Measurements from ENCODE around the gene AZGP1.
A peak's percentile ranks its signal among the peaks of the same experiment; 100 is the strongest.
"Not testable (repeated sequence)": the region's sequence is repeated elsewhere in the genome, so short reads cannot be mapped to it uniquely, and the experiment has no call there.

Gene AZGP1

DNA sequence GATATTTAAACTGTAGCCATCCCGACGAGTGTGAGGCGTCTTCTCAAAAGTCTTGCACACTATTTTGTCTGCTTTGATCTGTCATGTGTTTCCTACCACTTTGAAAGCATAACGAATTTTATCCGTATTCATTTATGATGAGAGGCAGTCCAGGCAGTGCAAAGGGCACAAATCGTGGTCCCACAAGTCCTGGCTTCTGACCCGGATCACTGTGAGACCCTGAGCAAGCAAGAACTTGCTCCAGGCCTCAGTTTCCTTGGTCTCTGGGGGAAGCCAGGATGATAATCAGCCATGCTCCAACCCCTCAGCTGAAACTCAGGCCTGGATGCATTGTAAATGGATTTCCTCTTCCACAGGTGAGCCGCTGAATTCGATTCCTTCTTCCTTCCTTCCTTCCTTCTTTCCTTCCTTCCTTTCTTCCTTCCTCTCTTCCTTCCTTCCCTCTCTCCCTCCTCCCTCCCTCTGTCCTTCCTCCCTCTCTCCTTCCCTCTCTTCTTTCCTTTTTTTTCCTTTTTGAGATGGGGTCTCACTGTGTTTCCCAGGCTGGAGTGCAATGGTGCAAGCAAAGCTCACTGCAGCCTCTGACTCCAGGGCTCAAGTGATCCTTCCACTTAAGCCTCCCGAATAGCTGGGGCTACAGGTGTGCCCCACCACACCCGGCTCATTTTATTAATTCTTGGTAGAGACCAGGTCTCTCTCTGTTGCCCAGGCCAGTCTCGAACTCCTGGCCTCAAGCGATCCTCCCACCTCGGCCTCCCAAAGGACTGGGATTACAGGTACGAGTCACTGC, 21.1 kb upstream of the AZGP1 start:
- DNase-seq: peak in 1 of 2 donors; percentile 10

DNA sequence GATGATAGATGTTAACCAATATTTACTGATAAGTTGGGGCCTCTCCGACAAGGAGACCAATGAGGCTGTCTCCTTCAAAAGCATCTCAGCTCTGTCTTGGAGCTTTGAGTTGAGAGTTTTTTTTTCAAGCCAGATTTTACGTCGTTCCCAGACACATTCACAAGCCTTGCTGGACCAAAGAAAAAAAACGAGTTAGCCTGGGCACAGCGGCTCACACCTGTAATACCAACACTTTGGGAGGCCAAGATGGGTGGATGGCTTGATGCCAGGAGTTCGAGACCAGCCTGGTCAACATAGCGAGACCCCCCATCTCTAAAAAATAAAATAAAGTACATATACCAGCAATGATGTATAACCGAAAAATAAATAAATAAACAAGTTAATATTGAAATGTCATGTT, 19.0 kb upstream of the AZGP1 start:
- DNase-seq: no peak

DNA sequence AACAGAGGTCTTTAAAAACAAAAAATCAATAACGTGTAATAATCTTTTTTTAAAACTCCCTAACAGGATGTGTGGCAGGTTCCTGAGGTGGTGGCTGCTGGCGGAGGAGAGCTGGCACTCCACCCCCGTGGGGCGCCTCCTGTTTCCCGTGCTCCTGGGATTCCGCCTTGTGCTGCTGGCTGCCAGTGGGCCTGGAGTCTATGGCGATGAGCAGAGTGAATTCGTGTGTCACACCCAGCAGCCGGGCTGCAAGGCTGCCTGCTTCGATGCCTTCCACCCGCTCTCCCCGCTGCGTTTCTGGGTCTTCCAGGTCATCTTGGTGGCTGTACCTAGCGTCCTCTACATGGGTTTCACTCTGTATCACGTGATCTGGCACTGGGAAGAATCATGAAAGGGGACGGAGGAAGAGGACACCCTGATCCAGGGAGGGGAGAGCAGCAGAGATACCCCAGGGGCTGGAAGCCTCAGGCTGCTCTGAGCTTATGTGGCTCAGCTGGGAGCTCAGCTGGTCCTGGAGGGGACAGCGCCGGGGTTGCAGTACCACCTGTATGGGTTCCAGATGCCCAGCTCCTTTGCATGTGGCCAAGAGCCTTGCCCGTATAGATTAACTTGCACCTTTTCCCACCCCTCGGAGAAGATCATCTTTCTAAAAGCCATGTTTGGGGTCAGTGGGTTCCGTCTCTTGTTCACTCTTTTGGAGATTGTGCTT, 16.7 kb upstream of the AZGP1 start:
- DNase-seq: no peak

DNA sequence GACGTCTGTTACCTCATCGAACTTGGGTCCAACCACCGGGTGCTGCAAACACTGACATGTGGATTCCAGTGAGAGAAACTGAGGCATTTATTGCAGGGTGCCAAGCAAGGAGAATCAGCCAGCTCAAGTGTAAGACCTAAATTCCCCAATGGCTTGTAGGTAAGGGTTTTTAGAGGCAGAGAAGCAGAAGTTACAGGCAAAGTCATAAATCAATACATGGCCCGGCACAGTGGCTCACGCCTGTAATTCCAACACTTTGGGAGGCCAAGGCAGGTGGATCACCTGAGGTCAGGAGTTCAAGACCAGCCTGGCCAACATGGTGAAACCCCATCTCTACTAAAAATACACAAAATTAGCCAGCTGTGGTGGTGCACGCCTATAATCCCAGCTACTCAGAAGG, 15.7 kb upstream of the AZGP1 start:
- not testable (repeated sequence) for DNase-seq

DNA sequence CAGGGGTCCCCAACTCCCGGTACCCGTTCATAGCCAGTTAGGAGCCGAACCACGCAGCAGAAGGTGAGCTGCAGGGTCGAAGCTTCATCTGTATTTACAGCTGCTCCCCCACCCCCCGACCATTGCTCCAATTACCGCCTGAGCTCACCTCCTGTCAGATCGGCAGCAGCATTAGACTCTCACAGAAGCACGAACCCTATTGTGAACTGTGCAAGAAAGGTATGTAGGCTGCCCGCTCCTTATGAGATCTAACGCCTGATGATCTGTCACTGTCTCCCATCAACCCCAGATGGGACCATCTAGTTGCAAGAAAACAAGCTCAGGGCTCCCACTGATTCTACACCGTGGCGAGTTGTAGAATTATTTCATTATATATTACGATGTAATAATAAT, 14.6 kb upstream of the AZGP1 start:
- no peak for DNase-seq

DNA sequence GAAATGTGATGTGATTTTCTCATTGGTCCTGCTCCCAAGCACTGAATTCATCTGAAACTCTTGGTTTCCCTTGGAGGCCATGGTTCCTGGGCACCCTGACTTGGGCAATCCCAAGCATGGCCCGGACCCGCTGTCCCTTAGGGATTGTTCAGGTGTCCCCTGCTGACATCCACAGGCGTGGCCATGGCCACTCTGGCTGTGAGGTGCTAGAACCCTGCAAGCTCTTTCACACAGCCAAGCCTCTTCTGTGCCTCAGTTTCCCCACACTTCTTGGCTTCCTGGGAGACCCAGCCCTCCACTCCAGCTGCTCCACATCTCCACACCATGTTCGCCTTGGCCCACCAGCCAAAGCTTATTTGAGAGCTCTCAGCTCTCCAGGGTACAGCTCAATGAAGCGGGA, 12.0 kb upstream of the AZGP1 start:
- DNase-seq: no peak

DNA sequence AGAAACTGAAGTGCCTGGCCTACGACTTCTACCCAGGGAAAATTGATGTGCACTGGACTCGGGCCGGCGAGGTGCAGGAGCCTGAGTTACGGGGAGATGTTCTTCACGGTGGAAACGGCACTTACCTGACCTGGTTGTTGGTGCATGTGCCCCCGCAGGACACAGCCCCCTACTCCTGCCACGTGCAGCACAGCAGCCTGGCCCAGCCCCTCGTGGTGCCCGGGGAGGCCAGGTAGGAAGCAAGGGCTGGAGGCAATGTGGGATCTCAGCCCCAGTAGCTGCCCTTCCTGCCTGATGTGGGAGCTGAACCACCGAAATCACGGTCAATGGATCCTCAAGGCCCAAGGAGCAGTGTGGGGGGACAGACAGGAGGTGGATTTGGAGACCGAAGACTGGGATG, 11.5 kb upstream of the AZGP1 start:
- DNase-seq: not testable (repeated sequence)

DNA sequence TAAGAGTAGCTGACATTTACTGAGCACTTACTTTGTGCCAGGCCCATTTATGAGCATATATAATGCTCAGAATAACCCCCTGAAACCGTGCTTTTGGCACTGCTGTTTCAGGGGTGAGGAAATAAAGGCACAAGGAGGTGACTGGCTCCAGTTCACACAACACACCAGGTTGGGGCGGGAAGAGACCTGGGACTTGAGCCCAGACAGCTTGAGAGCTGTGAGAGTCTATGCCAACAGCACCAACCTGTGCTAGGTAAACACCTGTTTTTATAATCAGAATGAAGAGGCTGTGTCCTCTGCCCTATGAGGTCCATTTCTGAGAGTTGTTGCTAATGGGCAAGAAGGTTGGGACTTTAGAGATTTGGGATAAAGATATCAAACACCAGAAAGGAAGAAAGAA, 8.8 kb upstream of the AZGP1 start:
- DNase-seq: no peak

DNA sequence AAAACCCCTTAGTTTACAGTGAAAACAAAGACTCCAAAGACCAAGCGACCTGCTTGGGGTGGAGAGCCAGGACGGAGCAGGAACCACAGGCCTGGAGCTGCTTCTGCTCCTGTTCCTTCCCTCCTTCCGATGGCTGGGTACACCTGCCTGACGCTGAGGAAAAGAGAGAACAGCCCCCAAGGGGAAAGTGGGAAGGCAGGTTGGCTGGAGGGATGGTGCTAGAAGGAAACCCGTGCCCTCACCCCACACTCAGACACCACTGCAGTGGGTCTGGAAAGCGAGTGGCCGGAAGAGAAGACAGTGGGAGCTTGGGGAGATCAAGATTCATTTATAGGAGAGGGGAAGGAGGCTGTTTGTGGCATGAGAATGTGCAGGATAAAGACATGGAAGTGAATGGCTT, 5.2 kb upstream of the AZGP1 start:
- not testable (repeated sequence) for DNase-seq

DNA sequence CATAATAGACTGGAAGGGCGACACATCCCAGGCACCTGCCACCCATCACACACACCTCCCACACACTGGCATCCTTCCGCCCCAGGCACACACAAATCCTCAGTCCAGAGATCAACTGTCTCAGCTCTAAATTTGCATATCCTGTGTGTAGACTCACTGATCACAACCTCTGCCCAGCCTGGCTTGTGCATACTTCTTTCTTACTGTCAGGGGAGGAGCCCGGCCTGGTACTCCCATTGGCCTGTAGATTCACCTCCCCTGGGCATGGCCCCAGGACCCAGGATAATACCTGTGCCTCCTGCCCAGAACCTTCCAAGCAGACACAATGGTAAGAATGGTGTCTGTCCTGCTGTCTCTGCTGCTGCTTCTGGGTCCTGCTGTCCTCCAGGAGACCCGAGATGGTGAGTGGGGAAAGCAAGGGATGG, 4.6 kb upstream of the AZGP1 start:
- not testable (repeated sequence) for DNase-seq

DNA sequence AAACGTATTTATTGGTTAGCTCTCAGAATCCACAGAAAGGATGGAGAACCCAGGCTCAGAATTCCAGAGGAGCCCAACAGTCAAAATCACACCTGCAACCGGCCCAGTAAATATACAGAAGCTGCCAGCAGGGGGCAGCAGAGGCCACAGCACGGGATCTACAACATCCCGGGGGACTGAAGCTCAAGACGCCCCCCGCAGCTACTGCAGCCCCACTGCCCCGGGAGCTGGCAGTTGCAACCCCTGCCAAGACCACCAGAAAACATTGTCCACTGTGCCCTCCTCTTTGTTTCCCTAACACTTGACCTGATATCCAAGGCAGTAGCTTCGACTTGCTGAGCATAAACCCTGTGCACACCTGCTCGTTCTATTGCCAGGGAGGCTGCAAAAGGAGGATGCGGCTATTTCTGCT, 4.0 kb upstream of the AZGP1 start:
- peak; percentile 54 to 58 for DNase-seq

DNA sequence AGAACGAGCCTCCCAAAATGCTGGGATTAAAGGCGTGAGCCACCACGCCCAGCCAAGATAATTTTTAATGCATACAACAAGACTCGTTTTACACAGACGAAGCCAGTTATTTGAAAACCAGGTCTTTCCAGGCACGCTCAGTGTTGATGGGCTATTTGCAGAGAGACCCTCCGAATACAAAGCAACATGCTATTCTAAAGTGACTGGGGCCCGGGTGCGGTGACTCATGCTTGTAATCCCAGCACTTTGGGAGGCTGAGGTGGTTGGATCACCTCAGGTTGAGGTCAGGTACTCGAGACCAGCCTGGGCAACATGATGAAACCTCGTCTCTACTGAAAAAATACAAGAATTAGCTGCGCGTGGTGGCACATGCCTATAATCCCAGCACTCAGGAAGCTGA, 795 bp upstream of the AZGP1 start:
- no peak for DNase-seq

DNA sequence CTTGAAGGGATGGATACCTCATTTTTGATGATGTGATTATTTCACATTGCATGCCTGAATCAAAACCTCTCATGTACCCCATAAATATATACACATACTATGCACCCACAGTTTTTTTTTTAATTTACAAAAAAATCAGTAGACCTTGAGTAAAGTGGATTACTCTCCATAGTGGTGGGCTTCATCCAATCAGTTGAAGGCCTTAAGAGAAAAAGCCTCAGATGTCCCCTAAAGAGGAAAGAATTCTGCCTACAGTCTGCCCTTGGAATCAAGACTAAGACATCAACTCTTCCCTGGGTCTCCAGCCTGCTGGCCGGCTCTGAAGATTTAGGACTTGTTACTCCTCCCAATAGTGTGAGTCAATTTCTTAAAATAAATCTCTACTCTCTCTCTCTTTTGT, 1.1 kb downstream of the AZGP1 start:
- DNase-seq: no peak

DNA sequence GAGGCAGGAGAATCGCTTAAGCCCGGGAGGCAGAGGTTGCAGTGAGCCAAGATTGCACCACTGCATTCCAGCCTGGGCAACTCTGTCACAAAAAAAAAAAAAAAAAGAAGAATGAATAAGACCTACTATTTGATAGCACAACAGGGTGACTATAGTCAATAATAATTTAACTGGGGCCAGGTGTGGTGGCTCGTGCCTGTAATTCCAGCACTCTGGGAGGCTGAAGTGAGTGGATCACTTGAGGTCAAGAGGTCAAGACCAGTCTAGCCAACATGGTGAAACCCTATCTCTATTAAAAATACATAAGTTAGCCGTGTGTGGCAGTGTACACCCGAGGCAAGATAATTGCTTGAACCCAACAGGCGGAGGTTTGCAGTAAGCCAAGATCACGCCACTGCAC, 2.0 kb downstream of the AZGP1 start:
- not testable (repeated sequence) for DNase-seq

DNA sequence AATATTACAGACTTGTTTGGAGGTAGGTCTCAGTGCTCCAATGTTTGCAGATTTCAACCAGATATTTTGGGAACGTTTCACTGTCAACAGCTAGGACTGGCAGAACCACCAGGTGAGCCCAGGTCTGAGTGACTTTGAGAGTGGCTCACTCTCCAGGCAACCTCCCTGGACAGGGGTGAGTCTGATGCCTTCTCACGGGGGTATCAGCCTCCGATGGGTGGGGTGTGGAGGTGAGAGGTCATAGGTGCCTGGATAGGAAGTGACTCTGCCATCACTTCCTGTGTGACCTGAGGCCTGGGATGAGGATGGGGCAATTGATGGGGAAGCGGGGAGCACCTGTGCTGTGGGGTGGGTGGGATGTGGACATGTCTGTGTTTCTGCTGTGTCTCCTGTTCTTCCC, 4.6 kb downstream of the AZGP1 start:
- no peak for DNase-seq

DNA sequence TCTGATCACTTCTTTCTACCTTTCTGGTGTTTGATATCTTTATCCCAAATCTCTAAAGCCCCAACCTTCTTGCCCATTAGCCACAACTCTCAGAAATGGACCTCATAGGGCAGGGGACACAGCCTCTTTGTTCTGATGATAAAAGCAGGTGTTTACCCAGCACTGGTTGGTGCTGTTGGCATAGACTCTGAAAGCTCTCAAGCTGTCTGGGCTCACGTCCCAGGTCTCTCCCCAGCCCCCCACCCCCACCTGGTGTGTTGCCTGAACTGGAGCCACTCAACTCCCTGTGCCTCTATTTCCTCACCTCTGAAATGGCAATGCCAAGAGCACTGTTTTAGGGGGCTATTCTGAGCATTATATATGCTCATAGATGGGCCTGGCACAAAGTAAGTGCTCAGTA, 6.0 kb downstream of the AZGP1 start:
- not testable (repeated sequence) for DNase-seq

DNA sequence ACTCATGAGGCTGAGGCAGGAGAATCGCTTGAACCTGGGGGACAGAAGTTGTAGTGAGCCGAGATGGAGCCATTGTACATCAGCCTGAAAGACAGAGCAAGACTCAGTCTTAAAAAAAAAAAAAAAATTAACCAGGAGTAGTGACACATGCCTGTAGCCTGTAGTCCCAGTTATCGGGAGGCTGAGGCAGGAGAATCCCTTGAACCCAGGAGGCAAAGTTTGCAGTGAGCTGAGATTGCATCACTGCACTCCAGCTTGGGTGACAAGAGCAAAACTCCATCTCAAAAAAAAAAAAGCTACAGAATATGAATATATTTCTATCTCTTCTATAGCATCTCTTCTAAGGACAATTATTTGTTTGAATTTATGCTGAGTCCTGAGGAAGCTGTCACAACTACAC, 6.5 kb downstream of the AZGP1 start:
- DNase-seq: no peak

DNA sequence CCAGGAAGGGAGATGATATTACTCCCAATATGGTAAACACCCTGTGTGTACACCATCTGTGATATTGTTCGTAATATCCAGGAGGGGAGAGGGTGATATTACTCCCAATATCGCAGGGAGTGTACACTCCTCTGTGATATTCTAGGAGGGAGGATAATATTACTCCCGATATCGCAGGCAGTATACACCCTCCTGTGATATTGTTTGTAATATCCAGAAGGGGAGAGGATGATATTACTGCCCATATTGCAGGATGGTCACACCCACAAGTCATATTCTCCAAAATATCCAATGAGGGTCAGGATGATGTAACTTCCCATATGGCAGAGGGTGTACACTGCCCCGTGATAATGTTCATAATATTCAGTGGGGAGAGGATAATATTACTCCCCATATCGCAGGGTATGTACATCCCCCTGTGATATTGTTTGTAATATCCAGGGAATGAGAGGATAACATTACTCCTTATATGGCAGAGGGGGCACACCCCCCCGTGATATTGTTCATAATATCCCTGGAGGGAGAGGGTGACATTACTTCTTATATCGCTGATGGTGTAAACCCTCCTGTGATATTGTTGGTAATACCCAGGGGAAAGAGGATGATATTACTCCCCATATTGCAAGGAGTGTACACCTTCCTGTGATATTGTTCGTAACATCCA, 17.1 kb downstream of the AZGP1 start:
- DNase-seq: no peak

DNA sequence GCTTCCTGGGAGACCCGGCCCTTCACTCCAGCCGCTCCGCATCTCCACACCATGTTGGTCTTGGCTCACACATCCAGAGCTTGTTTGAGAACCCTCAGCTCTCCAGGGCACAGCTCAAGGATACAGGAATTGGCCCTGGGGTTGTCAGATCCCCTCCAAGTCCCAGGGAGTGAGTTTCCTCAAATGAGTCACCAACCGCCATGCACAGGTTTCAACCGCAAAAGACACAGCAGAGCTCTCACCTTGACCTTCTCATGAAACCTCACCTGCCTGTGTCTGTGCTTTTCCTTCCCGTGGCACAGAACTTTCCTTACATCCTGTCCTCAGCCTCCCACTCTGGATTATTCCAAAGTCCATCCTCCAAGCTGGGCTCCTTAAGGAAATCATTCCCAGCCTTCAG, 20.6 kb downstream of the AZGP1 start:
- no peak for DNase-seq

DNA sequence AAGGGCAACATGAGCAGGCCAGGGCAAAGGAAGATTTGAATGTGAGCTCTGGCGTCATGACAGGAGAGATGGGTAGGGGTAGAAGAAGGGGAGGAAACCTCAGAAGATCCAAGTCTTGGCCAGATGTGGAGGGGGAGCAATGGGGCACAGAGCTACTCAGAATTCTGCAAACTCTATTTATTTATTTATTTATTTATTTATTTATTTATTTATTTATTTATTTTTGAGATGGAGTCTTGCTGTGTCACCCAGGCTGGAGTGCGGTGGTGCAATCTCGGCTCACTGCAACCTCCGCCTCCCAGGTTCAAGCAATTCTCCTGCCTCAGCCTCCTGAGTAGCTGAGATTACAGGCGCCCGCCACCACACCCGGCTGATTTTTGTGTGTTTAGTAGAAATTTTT, 21.2 kb downstream of the AZGP1 start:
- not testable (repeated sequence) for DNase-seq

DNA sequence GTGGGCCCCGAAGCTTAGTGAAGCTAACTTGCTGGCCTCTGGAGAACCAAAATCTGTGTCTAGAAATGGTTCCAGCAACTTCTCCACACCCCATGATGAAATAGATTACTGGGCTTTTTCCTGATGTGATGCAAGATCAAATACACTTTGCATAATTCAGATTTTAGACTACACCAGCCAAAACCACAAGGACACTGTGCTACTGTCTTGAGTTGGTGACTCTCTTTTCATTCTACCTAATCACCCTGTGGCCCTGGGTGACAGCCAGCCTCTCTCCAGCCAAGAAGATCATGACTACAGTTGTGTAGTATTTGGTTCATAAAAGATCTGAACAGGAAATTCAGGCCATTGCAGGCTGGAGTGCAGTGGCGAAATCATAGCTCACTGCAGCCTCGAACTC, 22.2 kb downstream of the AZGP1 start:
- no peak for DNase-seq

DNA sequence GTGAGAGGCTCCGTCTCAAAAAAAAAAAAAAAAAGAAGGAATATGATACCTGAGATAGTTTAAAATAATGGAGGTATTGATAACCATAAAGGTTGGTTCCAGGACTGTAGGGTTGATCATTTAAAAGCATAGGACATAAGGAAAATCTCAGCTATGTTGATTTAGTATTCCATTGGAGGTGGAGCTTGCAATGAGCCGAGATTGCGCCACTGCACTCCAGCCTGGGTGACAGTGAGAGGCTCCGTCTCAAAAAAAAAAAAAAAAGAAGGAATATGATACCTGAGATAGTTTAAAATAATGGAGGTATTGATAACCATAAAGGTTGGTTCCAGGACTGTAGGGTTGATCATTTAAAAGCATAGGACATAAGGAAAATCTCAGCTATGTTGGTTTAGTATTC, 23.2 kb downstream of the AZGP1 start:
- not testable (repeated sequence) for DNase-seq

DNA sequence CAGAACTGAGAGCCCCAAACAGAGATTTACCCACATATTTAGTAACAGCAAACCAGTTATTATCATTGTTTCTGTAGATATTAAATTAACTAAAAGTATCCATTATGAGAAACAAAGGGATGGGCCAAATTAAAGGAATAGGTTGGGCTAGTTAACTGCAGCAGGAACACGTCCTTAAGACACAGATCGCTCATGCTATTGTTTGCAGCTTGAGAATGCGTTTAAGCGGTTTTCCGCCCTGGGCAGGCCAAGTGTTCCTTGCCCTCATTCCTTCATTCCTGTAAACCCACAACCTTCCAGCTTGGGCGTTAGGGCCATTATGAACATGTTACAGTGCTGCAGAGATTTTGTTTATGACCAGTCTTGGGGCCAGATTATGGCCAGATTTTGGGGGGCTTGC, 25.0 kb downstream of the AZGP1 start:
- not testable (repeated sequence) for DNase-seq

DNA sequence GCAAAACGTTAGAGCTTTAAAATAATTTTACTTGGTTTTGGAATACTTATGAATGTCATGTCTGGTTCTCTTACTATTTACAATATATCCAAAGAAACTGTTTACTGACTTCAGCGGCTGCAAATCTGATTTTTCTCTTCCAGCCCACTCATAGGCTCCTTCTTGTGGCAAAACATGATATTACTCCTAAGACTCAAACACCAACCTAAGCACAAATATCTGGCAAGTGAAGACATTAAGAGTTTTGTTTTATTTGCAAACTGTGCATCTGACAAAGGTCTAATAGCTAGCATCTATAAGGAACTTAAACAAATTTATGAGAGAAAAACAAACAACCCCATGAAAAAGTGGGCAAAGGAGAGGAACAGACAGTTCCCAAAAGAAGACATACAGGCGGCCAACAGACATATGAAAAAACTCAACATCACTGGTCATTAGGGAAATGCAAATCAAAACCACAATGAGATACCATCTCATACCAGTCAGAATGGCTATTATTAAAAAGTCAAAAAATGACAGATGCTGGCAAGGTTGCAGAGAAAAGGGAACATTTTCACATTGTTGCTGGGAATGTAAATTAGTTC, 26.1 kb downstream of the AZGP1 start:
- no peak for DNase-seq
